Large intestine (tissue), 3 donors: ENCODE results near the gene PRKAG2. TPM values are rescaled to one million over a fixed set of nuclear protein-coding genes. Genes with fewer than 3 reads are reported as not detected.

ENCODE experiments used
- DNase-seq, 2 donors: peaks; one replicate each; pipeline versions ENCODE4 v3.0.0 to v3.0.0-alpha.2; 2013
- H3K27ac ChIP-seq: one replicate; pipeline ENCODE4 v1.5.1; 2013; ENCODE audit warnings: low read length
- H3K27me3 ChIP-seq: 2 replicates; pipeline ENCODE4 v1.6.1; 2013; ENCODE audit warnings: low read length; ENCODE audit not compliant: control insufficient read depth, insufficient read depth
- H3K36me3 ChIP-seq: 2 replicates; pipeline ENCODE4 v1.6.1; 2013; ENCODE audit warnings: low read length; ENCODE audit not compliant: control insufficient read depth, insufficient read depth
- H3K4me1 ChIP-seq: one replicate; pipeline ENCODE4 v1.6.1; 2013; ENCODE audit warnings: low read length; ENCODE audit not compliant: control insufficient read depth, insufficient read depth
- H3K4me3 ChIP-seq: one replicate; pipeline ENCODE4 v1.5.1; 2013; ENCODE audit warnings: low read length
- H3K9me3 ChIP-seq: one replicate; pipeline ENCODE4 v1.6.1; 2013; ENCODE audit warnings: mild to moderate bottlenecking, low read depth, low read length, moderate library complexity; ENCODE audit not compliant: control insufficient read depth
- WGBS: methylation state at CpG from one replicate; pipeline ENCODE4 v1.1.5; 2013; ENCODE audit warnings: low lambda C conversion rate; ENCODE audit not compliant: insufficient coverage; 5-methylcytosine and 5-hydroxymethylcytosine counted together
- polyA plus RNA-seq: library from polyadenylated mRNA; unstranded; fragments of 120-200 nt; gene quantifications from one replicate; pipeline ENCODE4 v1.2.1, GENCODE V29; 2013

Gene PRKAG2
- polyA plus RNA-seq, 1 donor: 50.9 TPM

GRCh38 chr7:151662251-151662826, 214.6 kb downstream of the PRKAG2 start:
- Histone ChIP-seq H3K9me3 (no peaks in the 10 kb centered on the region), H3K27me3 (no peaks in the 10 kb centered on the region), H3K4me3 (no peak overlapping the region), H3K4me1 (no peaks in the 10 kb centered on the region), H3K36me3 (peaks cover 6% of the 10 kb centered on the region), H3K27ac (no peak overlapping the region)
- DNase-seq: no peak
- WGBS: 75% methylated on average over 4 of the region's 7 CpGs

GRCh38 chr7:151661587-151661986, 215.3 kb downstream of the PRKAG2 start:
- DNase-seq: no peak
- no peak overlapping the region for H3K4me3 ChIP-seq
- WGBS: no CpG with 5 or more reads among the region's 9 CpGs
- H3K27ac ChIP-seq: no peak overlapping the region
- H3K4me1 ChIP-seq: no peaks in the 10 kb centered on the region
- H3K36me3 ChIP-seq: no peaks in the 10 kb centered on the region
- H3K9me3 ChIP-seq: no peaks in the 10 kb centered on the region
- H3K27me3 ChIP-seq: no peaks in the 10 kb centered on the region

- H3K27ac ChIP-seq: no peak overlapping the region
- WGBS: 100% methylated on average over 1 of the region's 5 CpGs
- DNase-seq: no peak
These were observed 216.8 kb downstream of the PRKAG2 start for GRCh38 chr7:151660141-151660540.

GRCh38 chr7:151659219-151659618, 217.7 kb downstream of the PRKAG2 start:
- DNase-seq: no peak
- H3K9me3 ChIP-seq: no peaks in the 10 kb centered on the region
- no peak overlapping the region for H3K27ac ChIP-seq

More at GRCh38 chr7:151660141-151660540, 216.8 kb downstream of the PRKAG2 start:
- Histone ChIP-seq H3K4me3 (no peak overlapping the region), H3K27me3 (no peaks in the 10 kb centered on the region), H3K9me3 (no peaks in the 10 kb centered on the region), H3K4me1 (no peaks in the 10 kb centered on the region), H3K36me3 (no peaks in the 10 kb centered on the region)

GRCh38 chr7:151658778-151659177, 218.1 kb downstream of the PRKAG2 start:
- Histone ChIP-seq H3K27me3 (no peaks in the 10 kb centered on the region), H3K36me3 (no peaks in the 10 kb centered on the region), H3K9me3 (no peaks in the 10 kb centered on the region), H3K27ac (no peak overlapping the region), H3K4me3 (no peak overlapping the region), H3K4me1 (no peaks in the 10 kb centered on the region)
- DNase-seq: no peak
- WGBS: 100% methylated on average over 1 of the region's 1 CpG

More at GRCh38 chr7:151659219-151659618, 217.7 kb downstream of the PRKAG2 start:
- Histone ChIP-seq H3K27me3 (no peaks in the 10 kb centered on the region), H3K4me1 (no peaks in the 10 kb centered on the region), H3K36me3 (no peaks in the 10 kb centered on the region), H3K4me3 (no peak overlapping the region)
- WGBS: no CpG with 5 or more reads among the region's 4 CpGs

- Histone ChIP-seq H3K36me3 (no peaks in the 10 kb centered on the region), H3K27me3 (no peaks in the 10 kb centered on the region), H3K27ac (no peak overlapping the region), H3K4me1 (no peaks in the 10 kb centered on the region), H3K9me3 (no peaks in the 10 kb centered on the region), H3K4me3 (no peak overlapping the region)
- no peak for DNase-seq
- WGBS: no CpG with 5 or more reads among the region's 3 CpGs
These were observed 219.7 kb downstream of the PRKAG2 start for GRCh38 chr7:151657173-151657572.

- no CpG with 5 or more reads among the region's 3 CpGs for WGBS
- Histone ChIP-seq H3K27ac (no peak overlapping the region), H3K9me3 (no peaks in the 10 kb centered on the region), H3K36me3 (no peaks in the 10 kb centered on the region), H3K27me3 (no peaks in the 10 kb centered on the region), H3K4me1 (no peaks in the 10 kb centered on the region), H3K4me3 (no peak overlapping the region)
- DNase-seq: no peak
These were observed 221.4 kb downstream of the PRKAG2 start for GRCh38 chr7:151655555-151655954.

GRCh38 chr7:151652111-151652510, 224.8 kb downstream of the PRKAG2 start:
- Histone ChIP-seq H3K4me3 (no peak overlapping the region), H3K36me3 (no peaks in the 10 kb centered on the region), H3K27me3 (no peaks in the 10 kb centered on the region), H3K9me3 (no peaks in the 10 kb centered on the region), H3K4me1 (no peaks in the 10 kb centered on the region), H3K27ac (no peak overlapping the region)
- no peak for DNase-seq
- WGBS: no CpG with 5 or more reads among the region's 5 CpGs

- no peak for DNase-seq
- H3K27ac ChIP-seq: no peak overlapping the region
- no peaks in the 10 kb centered on the region for H3K27me3 ChIP-seq
- WGBS: 100% methylated on average over 1 of the region's 4 CpGs
- H3K36me3 ChIP-seq: no peaks in the 10 kb centered on the region
- H3K4me1 ChIP-seq: no peaks in the 10 kb centered on the region
- no peaks in the 10 kb centered on the region for H3K9me3 ChIP-seq
- no peak overlapping the region for H3K4me3 ChIP-seq
These were observed 226.8 kb downstream of the PRKAG2 start for GRCh38 chr7:151650161-151650560.

GRCh38 chr7:151648429-151648828, 228.5 kb downstream of the PRKAG2 start:
- DNase-seq: no peak
- H3K27ac ChIP-seq: no peak overlapping the region
- no peaks in the 10 kb centered on the region for H3K27me3 ChIP-seq
- H3K4me1 ChIP-seq: no peaks in the 10 kb centered on the region
- H3K9me3 ChIP-seq: no peaks in the 10 kb centered on the region
- 81% methylated on average over 3 of the region's 6 CpGs for WGBS
- H3K4me3 ChIP-seq: no peak overlapping the region
- H3K36me3 ChIP-seq: no peaks in the 10 kb centered on the region

GRCh38 chr7:151647874-151648273, 229.0 kb downstream of the PRKAG2 start:
- 75% methylated on average over 2 of the region's 3 CpGs for WGBS
- H3K9me3 ChIP-seq: no peaks in the 10 kb centered on the region
- H3K4me3 ChIP-seq: no peak overlapping the region
- no peaks in the 10 kb centered on the region for H3K4me1 ChIP-seq
- no peaks in the 10 kb centered on the region for H3K27me3 ChIP-seq
- H3K27ac ChIP-seq: no peak overlapping the region
- H3K36me3 ChIP-seq: no peaks in the 10 kb centered on the region
- DNase-seq: no peak
